Sigmoid colon (tissue), 7 donors: Measurements from ENCODE around the gene SRP68. TPM values are rescaled to one million over a fixed set of nuclear protein-coding genes. Genes with fewer than 3 reads are reported as not detected.

Experiments
- DNase-seq: peaks from one replicate; pipeline ENCODE4 v3.0.0-alpha.2; 2019
- H3K27ac ChIP-seq, 4 donors: fragments of 200-600 bp; sonication (generic); one replicate each; pipeline ENCODE4 v1.5.1; 2016 to 2019; ENCODE audit warnings: mild to moderate bottlenecking in 1 of 4
- H3K27me3 ChIP-seq, 3 donors: fragments of 200-600 bp; sonication (generic); one replicate each; pipeline ENCODE4 v1.5.1; 2019; ENCODE audit warnings: mild to moderate bottlenecking in 1 of 3
- H3K36me3 ChIP-seq, 4 donors: fragments of 200-600 bp; sonication (generic); one replicate each; pipeline ENCODE4 v1.5.1; 2016 to 2019
- H3K4me1 ChIP-seq, 4 donors: fragments of 200-600 bp; sonication (generic); one replicate each; pipeline ENCODE4 v1.5.1; 2017 to 2019
- H3K4me3 ChIP-seq, 4 donors: fragments of 200-600 bp; sonication (generic); one replicate each; pipeline ENCODE4 v1.5.1; 2017 to 2019; ENCODE audit warnings: mild to moderate bottlenecking in 2 of 4, moderate library complexity in 1 of 4
- H3K9me3 ChIP-seq, 4 donors: fragments of 200-600 bp in 3 of 4; sonication (generic) in 3 of 4; one replicate each; pipeline versions ENCODE4 v1.5.1 to v1.6.1; 2013 to 2019
- EP300 ChIP-seq, 4 donors: sonication (generic); formaldehyde crosslinking; IDR thresholded peaks; one replicate each; pipeline ENCODE4 v1.6.1; 2017; ENCODE audit warnings: antibody characterized with exemption in 4 of 4
- POLR2A ChIP-seq, 2 donors: fragments of 450-650 bp; IDR thresholded peaks; one replicate each; pipeline ENCODE4 v1.6.1; 2016; ENCODE audit warnings: antibody characterized with exemption in 2 of 2, mild to moderate bottlenecking in 2 of 2, moderate library complexity in 2 of 2
- POLR2AphosphoS5 ChIP-seq, 4 donors: sonication (generic); formaldehyde crosslinking; IDR thresholded peaks; one replicate each; pipeline ENCODE4 v1.6.1; 2017; ENCODE audit warnings: antibody characterized with exemption in 4 of 4
- WGBS, 2 donors: extraction: QIAGEN DNeasy Blood & Tissue Kit; methylation state at CpG; one replicate each; pipeline ENCODE4 v1.1.7; 2013; 5-methylcytosine and 5-hydroxymethylcytosine counted together
- intact Hi-C: fragments of 100-400 bp; cut with DNase I; formaldehyde crosslinking; loops from one replicate; pipeline ENCODE4 v1.15.1; 2023
- polyA plus RNA-seq, 3 donors: library from polyadenylated mRNA; stranded (reverse); fragments of 200-250 nt; gene quantifications; one replicate each; pipeline ENCODE4 v1.2.3, GENCODE V29; 2013
- total RNA-seq, 4 donors: library from RNA; depleted of rRNA; stranded (reverse); fragments of >200 nt; gene quantifications; one replicate each; pipeline ENCODE4 v1.1.0, GENCODE V29; 2016
- TF ChIP-seq, protein P1 (sequence below), 4 experiments: fragments of 450-650 bp in 3 of 4; fragments of 200-600 bp in 1 of 4; IDR thresholded peaks; one replicate each; pipeline ENCODE4 v1.5.1; 2016 to 2019; ENCODE audit warnings: antibody characterized with exemption in 4 of 4, mild to moderate bottlenecking in 3 of 4, moderate library complexity in 2 of 4
- donor health status: healthy with polysubstance abuse.
- donor health status: Bipolar disorder and iron deficiency.
- donor health status: healthy.

Gene SRP68
- total and polyA plus RNA-seq, 7 donors = 37.2 to 60.6 (median 53.1) TPM

DNA sequence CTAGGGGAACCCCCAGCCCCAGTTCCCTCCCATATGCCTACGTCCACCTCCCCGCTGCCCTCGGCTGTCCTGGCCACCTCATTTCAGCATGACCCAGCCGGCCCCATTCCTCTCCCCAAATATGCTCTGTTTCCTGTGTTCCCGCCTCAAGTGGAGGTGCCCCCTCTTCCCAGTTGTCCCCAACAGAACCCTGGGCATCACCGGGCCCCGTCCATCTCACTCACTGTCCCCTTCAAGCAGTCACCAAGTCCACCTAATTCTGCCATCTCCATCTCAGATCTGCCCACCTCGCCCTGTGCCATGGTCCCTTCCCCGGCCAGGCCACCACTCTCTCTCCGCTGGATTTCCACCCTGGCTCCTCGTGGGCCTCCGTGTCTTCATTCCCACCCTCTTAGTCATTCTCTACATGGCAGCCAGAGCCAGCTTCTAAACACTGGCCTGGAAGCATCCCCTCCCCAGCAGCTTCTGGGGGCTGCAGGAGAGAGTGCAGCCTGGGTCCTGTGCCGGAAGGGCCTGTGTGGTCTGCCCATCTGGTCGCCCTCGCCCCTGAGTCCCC, 58.9 kb downstream of the SRP68 start:
- no peak for DNase-seq
- intact Hi-C loops = no loop called here
- no peaks in the 10 kb centered on the region for H3K9me3 ChIP-seq
- TF ChIP-seq POLR2A (IDR thresholded peaks at IDR 0.05) = no peak
- TF ChIP-seq POLR2AphosphoS5 (IDR thresholded peaks at IDR 0.05) = no peak
- TF ChIP-seq EP300 (IDR thresholded peaks at IDR 0.05) = no peak
- TF ChIP-seq, protein P1, sequence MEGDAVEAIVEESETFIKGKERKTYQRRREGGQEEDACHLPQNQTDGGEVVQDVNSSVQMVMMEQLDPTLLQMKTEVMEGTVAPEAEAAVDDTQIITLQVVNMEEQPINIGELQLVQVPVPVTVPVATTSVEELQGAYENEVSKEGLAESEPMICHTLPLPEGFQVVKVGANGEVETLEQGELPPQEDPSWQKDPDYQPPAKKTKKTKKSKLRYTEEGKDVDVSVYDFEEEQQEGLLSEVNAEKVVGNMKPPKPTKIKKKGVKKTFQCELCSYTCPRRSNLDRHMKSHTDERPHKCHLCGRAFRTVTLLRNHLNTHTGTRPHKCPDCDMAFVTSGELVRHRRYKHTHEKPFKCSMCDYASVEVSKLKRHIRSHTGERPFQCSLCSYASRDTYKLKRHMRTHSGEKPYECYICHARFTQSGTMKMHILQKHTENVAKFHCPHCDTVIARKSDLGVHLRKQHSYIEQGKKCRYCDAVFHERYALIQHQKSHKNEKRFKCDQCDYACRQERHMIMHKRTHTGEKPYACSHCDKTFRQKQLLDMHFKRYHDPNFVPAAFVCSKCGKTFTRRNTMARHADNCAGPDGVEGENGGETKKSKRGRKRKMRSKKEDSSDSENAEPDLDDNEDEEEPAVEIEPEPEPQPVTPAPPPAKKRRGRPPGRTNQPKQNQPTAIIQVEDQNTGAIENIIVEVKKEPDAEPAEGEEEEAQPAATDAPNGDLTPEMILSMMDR (IDR thresholded peaks at IDR 0.05) = no peak
- peak overlapping the region in 1 of 4 donors; percentile 6 for H3K27ac ChIP-seq
- H3K36me3 ChIP-seq = no peaks in the 10 kb centered on the region
- H3K27me3 ChIP-seq = no peaks in the 10 kb centered on the region
- 85 to 91% methylated on average over 15 of the region's 15 CpGs for WGBS, 2 donors
- no peak overlapping the region for H3K4me3 ChIP-seq
- H3K4me1 ChIP-seq = peaks cover 0 to 16% (median 9%) of the 10 kb centered on the region in 4 donors

GRCh38 chr17:76011951-76012350, 60.4 kb downstream of the SRP68 start:
- intact Hi-C loops = no loop called here
- Histone ChIP-seq H3K27ac (no peak overlapping the region), H3K4me3 (no peak overlapping the region), H3K9me3 (no peaks in the 10 kb centered on the region), H3K27me3 (no peaks in the 10 kb centered on the region), H3K4me1 (peaks cover 0 to 16% (median 9%) of the 10 kb centered on the region in 4 donors), H3K36me3 (no peaks in the 10 kb centered on the region)
- DNase-seq = no peak
- 89 to 95% methylated on average over 5 of the region's 5 CpGs for WGBS, 2 donors
- TF ChIP-seq, protein P1 (IDR thresholded peaks at IDR 0.05) = no peak
- TF ChIP-seq POLR2AphosphoS5 (IDR thresholded peaks at IDR 0.05) (no peak), POLR2A (IDR thresholded peaks at IDR 0.05) (no peak), EP300 (IDR thresholded peaks at IDR 0.05) (no peak)

DNA sequence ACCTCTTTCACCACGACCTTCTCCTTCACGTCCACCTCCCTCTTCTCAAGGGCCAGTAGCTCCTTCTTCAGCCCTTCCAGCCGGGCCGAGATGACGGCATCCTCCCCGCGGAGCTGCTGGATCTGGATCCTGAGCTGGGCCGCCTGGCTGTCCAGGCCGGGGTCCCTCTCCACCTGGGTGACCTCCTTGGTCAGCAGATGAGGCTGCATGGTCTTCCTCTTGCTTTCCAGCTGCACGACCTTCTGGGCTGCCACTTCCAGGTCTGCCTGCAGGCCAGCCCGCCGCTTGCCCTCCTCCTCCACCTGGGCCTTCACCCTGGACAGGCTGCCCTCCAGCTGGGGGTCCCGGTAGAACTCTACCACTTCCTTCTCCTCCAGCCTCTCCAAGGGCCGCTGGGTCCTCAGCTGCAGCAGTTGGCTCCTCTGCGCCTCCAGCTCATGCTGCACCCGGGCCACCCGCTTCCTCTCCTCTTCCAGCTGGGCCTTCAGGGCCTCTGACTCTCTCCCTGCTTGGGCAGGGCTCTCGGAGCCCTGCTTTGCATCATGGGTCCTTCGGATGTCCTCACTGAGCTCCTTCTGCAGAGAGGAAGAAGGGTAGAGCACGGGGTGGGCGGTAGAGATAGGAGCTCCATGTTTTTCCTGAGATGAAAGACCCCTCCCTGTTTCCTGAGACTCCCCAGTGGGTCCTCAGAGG, 62.2 kb downstream of the SRP68 start:
- Histone ChIP-seq H3K4me1 (peaks cover 0 to 23% (median 9%) of the 10 kb centered on the region in 4 donors), H3K4me3 (no peak overlapping the region), H3K27ac (no peak overlapping the region), H3K36me3 (no peaks in the 10 kb centered on the region), H3K9me3 (no peaks in the 10 kb centered on the region), H3K27me3 (no peaks in the 10 kb centered on the region)
- intact Hi-C loops = loop anchor here (10.0 kb wide), 1 partner anchor 175 kb away; no protein-coding TSS in a partner anchor
- TF ChIP-seq POLR2A (IDR thresholded peaks at IDR 0.05) = no peak
- TF ChIP-seq, protein P1 (IDR thresholded peaks at IDR 0.05) = no peak
- TF ChIP-seq EP300 (IDR thresholded peaks at IDR 0.05) = no peak
- TF ChIP-seq POLR2AphosphoS5 (IDR thresholded peaks at IDR 0.05) = no peak
- DNase-seq = no peak
- WGBS, 2 donors = 86 to 93% methylated on average over 21 of the region's 21 CpGs

- no peaks in the 10 kb centered on the region for H3K36me3 ChIP-seq
- no peaks in the 10 kb centered on the region for H3K27me3 ChIP-seq
- WGBS, 2 donors = 95 to 96% methylated on average over 20 of the region's 20 CpGs
- no peak for DNase-seq
- no peaks in the 10 kb centered on the region for H3K9me3 ChIP-seq
- peaks cover 0 to 17% (median 7%) of the 10 kb centered on the region in 4 donors for H3K4me1 ChIP-seq
- H3K27ac ChIP-seq = no peak overlapping the region
- no peak overlapping the region for H3K4me3 ChIP-seq
- TF ChIP-seq, protein P1 (IDR thresholded peaks at IDR 0.05) = no peak
- no peak for TF ChIP-seq POLR2AphosphoS5 (IDR thresholded peaks at IDR 0.05)
- TF ChIP-seq POLR2A (IDR thresholded peaks at IDR 0.05) = no peak
- TF ChIP-seq EP300 (IDR thresholded peaks at IDR 0.05) = no peak
- intact Hi-C loops = loop anchor here (10.0 kb wide), 1 partner anchor 175 kb away; no protein-coding TSS in a partner anchor
These were observed 62.9 kb downstream of the SRP68 start for GRCh38 chr17:76009447-76009846.
